SKM-1 treated with dmso at 0.1 percent for 144 hours (cell line): ENCODE measurements around the gene BFSP1.

Experiments
- DNase-seq: peaks from one replicate; lab custom pipeline; 2025; ENCODE audit not compliant: unreplicated experiment; lab: John Stamatoyannopoulos, UW

BFSP1 gene

GRCh38 chr20:17500826-17501225 is 30.4 kb downstream of the BFSP1 start:
- DNase-seq = no peak

GRCh38 chr20:17500271-17500670 is 30.9 kb downstream of the BFSP1 start:
- DNase-seq = no peak

GRCh38 chr20:17499041-17499440 is 32.1 kb downstream of the BFSP1 start:
- DNase-seq = no peak

- DNase-seq = no peak
Observed at GRCh38 chr20:17498641-17499040, 32.5 kb downstream of the BFSP1 start.

- no peak for DNase-seq
Observed at GRCh38 chr20:17497821-17498580, 33.2 kb downstream of the BFSP1 start.

GRCh38 chr20:17495826-17496225 is 35.4 kb downstream of the BFSP1 start:
- DNase-seq = no peak

DNA sequence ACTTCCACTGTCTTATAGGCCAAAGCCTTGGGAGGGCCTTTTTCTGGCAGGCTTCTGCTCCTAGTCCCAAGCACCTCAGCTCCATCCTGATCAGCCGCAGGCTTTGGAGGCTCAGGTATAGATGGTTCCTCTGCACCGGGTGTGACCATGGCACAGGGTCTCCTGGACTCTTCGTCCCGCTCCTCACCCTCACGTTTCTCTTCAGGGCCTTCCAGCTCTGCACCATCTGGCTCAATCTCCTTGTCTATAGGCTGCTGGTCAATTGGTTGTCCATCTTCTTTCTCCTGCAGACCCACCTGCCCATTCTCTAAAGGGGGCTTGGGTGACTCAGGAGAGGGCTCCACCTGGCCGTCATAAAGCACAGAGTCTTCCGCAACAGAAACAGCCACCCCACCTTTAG is 37.0 kb downstream of the BFSP1 start:
- DNase-seq = no peak

GRCh38 chr20:17493173-17493572 is 38.0 kb downstream of the BFSP1 start:
- no peak for DNase-seq

DNA sequence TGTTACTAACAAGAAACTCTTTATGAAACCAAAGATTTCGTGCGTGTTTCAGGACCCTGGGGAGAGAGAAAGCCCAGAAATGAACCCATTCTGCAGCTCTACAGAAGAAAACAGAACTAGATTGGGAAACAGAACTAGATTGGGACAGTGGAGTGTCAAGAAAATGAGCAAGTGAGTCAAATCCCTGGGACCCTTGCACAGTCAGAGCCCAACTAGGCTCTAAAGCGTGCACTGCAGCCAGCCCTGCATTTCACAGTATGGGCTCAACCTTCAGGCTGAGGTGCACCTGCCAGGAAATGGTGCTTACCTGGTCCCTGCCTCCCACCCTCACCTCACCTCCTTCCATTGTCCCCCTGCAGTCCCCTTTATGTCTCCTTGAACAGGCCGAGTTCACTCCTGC is 39.7 kb downstream of the BFSP1 start:
- DNase-seq = no peak

DNA sequence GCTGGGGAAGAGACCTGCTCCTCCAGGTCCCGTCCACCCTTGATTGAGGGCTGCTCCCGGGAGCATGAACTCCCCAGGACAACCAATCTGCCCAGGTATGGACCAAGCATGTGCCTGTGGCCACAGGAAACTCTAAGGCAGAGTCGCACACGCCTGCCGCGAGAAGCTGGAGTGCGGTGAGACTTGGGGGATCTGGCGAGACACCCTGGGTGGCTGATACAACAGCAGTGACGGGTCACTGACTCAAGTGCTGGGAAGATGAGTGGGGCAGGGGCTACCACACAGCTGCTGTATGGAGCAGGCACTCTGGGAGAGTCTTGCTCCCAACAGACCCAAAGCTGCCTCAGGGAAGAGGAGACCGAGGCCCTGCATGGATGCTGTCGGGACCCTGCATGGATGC is 40.1 kb downstream of the BFSP1 start:
- DNase-seq = no peak

DNA sequence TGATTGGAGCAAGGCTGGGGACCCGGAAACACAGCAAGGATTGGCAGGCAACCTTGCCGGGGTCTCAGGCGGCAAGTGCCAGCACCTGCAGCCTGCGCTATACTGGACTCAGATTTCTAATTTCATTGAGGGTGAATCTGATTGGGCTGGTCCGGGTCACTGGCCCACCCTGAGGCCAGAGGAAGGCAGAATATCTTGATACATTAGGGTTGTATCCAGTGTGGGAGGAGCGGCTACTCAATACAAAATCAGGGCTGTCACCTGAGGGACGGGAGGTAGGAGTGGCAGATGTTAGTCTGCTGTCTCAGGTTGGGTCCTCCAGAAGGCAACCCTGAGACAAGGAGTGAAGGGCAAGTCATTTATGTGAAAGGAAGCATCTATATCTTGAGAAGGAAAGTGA is 40.7 kb downstream of the BFSP1 start:
- no peak for DNase-seq

- no peak for DNase-seq
Observed at GRCh38 chr20:17488916-17489600, 42.1 kb downstream of the BFSP1 start.

GRCh38 chr20:17485017-17485416 is 46.2 kb downstream of the BFSP1 start:
- DNase-seq = no peak

DNA sequence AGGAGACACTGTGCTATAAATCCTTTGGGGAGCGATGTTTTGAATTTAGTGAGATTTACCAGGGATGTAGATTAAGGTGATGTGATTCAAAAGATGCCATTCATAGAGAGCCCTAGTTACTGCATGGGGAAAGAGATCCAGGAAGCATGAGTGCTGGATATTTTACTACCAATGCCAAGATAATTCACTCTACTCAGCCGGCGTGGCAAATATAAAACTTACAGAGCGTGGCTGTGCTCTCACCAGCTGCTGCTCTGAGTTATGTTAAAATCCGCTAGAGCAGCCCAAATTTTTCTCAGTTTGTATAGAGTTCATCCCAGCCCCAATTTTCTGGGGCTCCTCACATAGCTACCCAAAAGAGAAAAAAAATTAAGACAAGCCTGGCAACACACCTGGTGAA is 48.6 kb downstream of the BFSP1 start:
- DNase-seq = no peak

DNA sequence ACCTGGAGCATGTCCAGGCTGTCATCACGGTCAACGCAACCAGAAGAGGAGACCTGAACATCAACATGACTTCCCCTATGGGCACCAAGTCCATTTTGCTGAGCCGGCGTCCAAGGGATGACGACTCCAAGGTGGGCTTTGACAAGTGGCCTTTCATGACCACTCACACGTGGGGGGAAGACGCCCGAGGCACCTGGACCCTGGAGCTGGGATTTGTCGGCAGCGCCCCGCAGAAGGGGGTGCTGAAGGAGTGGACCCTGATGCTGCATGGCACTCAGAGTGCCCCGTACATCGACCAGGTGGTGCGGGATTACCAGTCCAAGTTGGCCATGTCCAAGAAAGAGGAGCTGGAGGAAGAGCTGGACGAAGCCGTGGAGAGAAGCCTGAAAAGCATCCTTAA is 49.5 kb downstream of the BFSP1 start:
- no peak for DNase-seq

- DNase-seq = no peak
Observed at GRCh38 chr20:17480696-17481095, 50.5 kb downstream of the BFSP1 start.

- no peak for DNase-seq
Observed at GRCh38 chr20:17479063-17479657, 52.0 kb downstream of the BFSP1 start.

GRCh38 chr20:17473659-17474058 is 57.5 kb downstream of the BFSP1 start:
- no peak for DNase-seq

GRCh38 chr20:17471606-17472187 is 59.5 kb downstream of the BFSP1 start:
- DNase-seq = no peak

GRCh38 chr20:17470973-17471372 is 60.2 kb downstream of the BFSP1 start:
- DNase-seq = no peak

DNA sequence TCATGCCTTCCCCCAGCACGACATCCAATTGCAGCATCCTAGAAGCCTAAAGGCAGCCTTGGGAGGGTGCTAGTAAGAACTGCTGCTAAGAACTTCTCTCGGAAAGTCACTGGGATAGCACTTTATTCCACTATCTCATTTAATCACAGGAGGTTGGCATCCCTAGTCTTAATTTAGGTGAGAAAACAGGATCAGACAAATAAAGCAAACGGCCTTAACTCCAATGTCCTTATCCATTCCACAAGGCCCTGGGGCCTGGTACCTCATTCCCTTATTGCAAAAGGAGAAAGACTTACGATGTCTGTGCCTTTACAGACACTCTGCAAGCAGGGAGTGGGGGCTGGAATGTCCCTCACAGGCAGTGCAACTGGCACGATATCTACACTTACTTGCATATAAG is 60.7 kb downstream of the BFSP1 start:
- DNase-seq = no peak
